HepG2 (cell line): ENCODE results near the gene SLC22A12. TPM values are rescaled to one million over a fixed set of nuclear protein-coding genes. Genes with fewer than 3 reads are reported as not detected.

Source experiments
- ATAC-seq: fragments of 200-7000 bp; cut with Tn5 transposase; 3 replicates; pipeline ENCODE4 v1.9.1; 2020; ENCODE audit warnings: mild to moderate bottlenecking, moderate library complexity
- BruUV-seq: library from RNA; stranded (reverse); fragments of 400-500 nt; replicated peaks from 2 replicates; lab custom pipeline; 2021; lab: Mats Ljungman, UMichigan
- CTCF ChIA-PET: fragments of 300-600 bp; formaldehyde crosslinking; extraction: SDS; loops from one replicate; lab custom pipeline; 2021; ENCODE audit warnings: low total read pairs, inconsistent platforms, low intra/inter-chr PET ratio; lab: Yijun Ruan, JAX
- POLR2A ChIA-PET: fragments of 350-600 bp; sonication (Branson Sonifier 250); formaldehyde crosslinking; loops from one replicate; lab custom pipeline; 2020; ENCODE audit warnings: antibody characterized with exemption, inconsistent platforms; lab: Yijun Ruan, JAX
- DNase-seq: peaks from one replicate; pipeline ENCODE4 v3.0.0-alpha.2; 2015; ENCODE audit warnings: low spot score
- FAIRE-seq: peaks from 3 replicates; lab custom pipeline; 2011; peaks lifted over from hg19 to GRCh38; lab: Jason Lieb, UNC
- H2AFZ ChIP-seq: one replicate; pipeline ENCODE4 v1.6.1; 2011; ENCODE audit warnings: low read length, inconsistent platforms
- H3K27ac ChIP-seq: fragments of 300-600 bp; 3 replicates; pipeline ENCODE4 v1.8.0; 2011; ENCODE audit warnings: mixed run types, mild to moderate bottlenecking, mixed read lengths, low read length, inconsistent platforms; ENCODE audit not compliant: insufficient read depth; ENCODE audit errors: extremely low read length
- H3K27me3 ChIP-seq, 2 experiments: fragments of 200-600 bp in 1 of 2; 2 replicates in 1 of 2; 3 replicates in 1 of 2; pipeline versions ENCODE4 v1.6.0 to v1.8.0; 2011; ENCODE audit warnings: low read length in 2 of 2, mild to moderate bottlenecking in 2 of 2, moderate library complexity in 2 of 2, inconsistent platforms in 1 of 2; ENCODE audit not compliant: insufficient read depth in 2 of 2, control insufficient read depth in 1 of 2
- H3K36me3 ChIP-seq, 2 experiments: fragments of 200-600 bp in 1 of 2; replicated peaks in 1 of 2; 2 replicates in 1 of 2; 3 replicates in 1 of 2; pipeline versions ENCODE4 v1.5.1 to v1.8.0; 2011; ENCODE audit warnings: low read length in 2 of 2, inconsistent platforms in 1 of 2; ENCODE audit not compliant: insufficient read depth in 2 of 2, control insufficient read depth in 1 of 2
- H3K4me1 ChIP-seq: 2 replicates; pipeline ENCODE4 v1.5.1; 2012; ENCODE audit warnings: low read length, inconsistent platforms; ENCODE audit not compliant: insufficient read depth
- H3K4me2 ChIP-seq: 2 replicates; pipeline ENCODE4 v1.6.0; 2011; ENCODE audit warnings: low read depth, low read length, inconsistent platforms
- H3K4me3 ChIP-seq, 3 experiments: fragments of 200-600 bp in 1 of 3; sonication (generic), shearing (Covaris generic) in 1 of 3; replicated peaks in 1 of 3; 2 replicates each; pipeline ENCODE4 v1.5.1; 2011 to 2016; ENCODE audit warnings: low read length in 3 of 3, inconsistent platforms in 2 of 3, low read depth in 2 of 3, mild to moderate bottlenecking in 2 of 3, control low read depth in 1 of 3, mixed read lengths in 1 of 3; ENCODE audit not compliant: insufficient read depth in 1 of 3
- H3K79me2 ChIP-seq: one replicate; pipeline ENCODE4 v1.6.1; 2011; ENCODE audit warnings: low read length, inconsistent platforms; ENCODE audit not compliant: insufficient read depth
- H3K9ac ChIP-seq: 2 replicates; pipeline ENCODE4 v1.6.0; 2011; ENCODE audit warnings: mild to moderate bottlenecking, low read depth, low read length, inconsistent platforms; ENCODE audit not compliant: insufficient read depth
- H3K9me3 ChIP-seq: 2 replicates; pipeline ENCODE4 v1.5.1; 2012; ENCODE audit warnings: mild to moderate bottlenecking, low read length
- H4K20me1 ChIP-seq: 2 replicates; pipeline ENCODE4 v1.6.0; 2011; ENCODE audit warnings: inconsistent platforms, mild to moderate bottlenecking, low read length, moderate library complexity; ENCODE audit not compliant: insufficient read depth
- TCF12 ChIP-seq, 2 experiments: fragments of 450-650 bp in 1 of 2; sonication (generic) in 1 of 2; formaldehyde crosslinking in 1 of 2; IDR thresholded peaks; 2 replicates each; pipeline versions ENCODE4 v1.6.1 to v1.8.0; 2017 to 2022; ENCODE audit warnings: antibody characterized with exemption in 1 of 2, mild to moderate bottlenecking in 1 of 2, missing genetic modification reagents in 1 of 2, moderate library complexity in 1 of 2
- XRCC5 ChIP-seq: fragments of 200-400 bp; formaldehyde crosslinking; optimal IDR thresholded peaks from 2 replicates; pipeline ENCODE3; 2017; ENCODE audit warnings: mild to moderate bottlenecking, low read length
- ZNF138 ChIP-seq: sonication (generic); formaldehyde crosslinking; IDR thresholded peaks from 2 replicates; pipeline ENCODE4 v1.5.0; 2020; ENCODE audit warnings: mild to moderate bottlenecking, low read depth, missing genetic modification reagents
- WGBS: methylation state at CpG from one replicate; pipeline ENCODE4 v1.1.6; 2017; ENCODE audit warnings: low lambda C conversion rate; 5-methylcytosine and 5-hydroxymethylcytosine counted together
- in situ Hi-C: cut with HindIII; loops from 2 replicates; pipeline ENCODE4 v1.10.0; 2017; ENCODE audit warnings: low pct_unique_long_range_greater_than_20kb; ENCODE audit not compliant: extremely low pct_ligation_motif_present
- intact Hi-C: fragments of 100-400 bp; cut with micrococcal nuclease; formaldehyde crosslinking; loops from one replicate; pipeline ENCODE4 v1.10.0; 2022; ENCODE audit not compliant: unreplicated experiment
- polyA plus RNA-seq, 8 experiments: library from polyadenylated mRNA; depleted of rRNA in 3 of 8; stranded (reverse) in 7 of 8; unstranded in 1 of 8; fragments of >200 nt; fragmentation: Illumina TruSeq in 4 of 8; extraction: Trizol in 4 of 8; gene quantifications; 2 replicates each; pipeline versions ENCODE4 v1.2.1 to v1.2.3, GENCODE V29; 2011 to 2016; ENCODE audit warnings: low read depth in 4 of 8, missing spikeins in 1 of 8, mixed read lengths in 1 of 8; ENCODE audit not compliant: insufficient read depth in 1 of 8
- total RNA-seq, 5 experiments: library from RNA; depleted of rRNA; stranded (reverse); fragments of >200 nt; fragmentation: Illumina TruSeq; extraction: Trizol; gene quantifications; 2 replicates each; pipeline ENCODE4 v1.2.3, GENCODE V29; 2016; ENCODE audit warnings: low read depth in 1 of 5
- TF ChIP-seq, protein P1 (sequence below), 2 experiments: fragments of 450-650 bp in 1 of 2; sonication (generic) in 1 of 2; formaldehyde crosslinking; IDR thresholded peaks; 2 replicates each; pipeline versions ENCODE4 v1.5.0 to v1.8.0; 2020 to 2022; ENCODE audit warnings: mild to moderate bottlenecking in 1 of 2, missing genetic modification reagents in 1 of 2
- TF ChIP-seq, protein P2 (sequence below): sonication (generic); formaldehyde crosslinking; IDR thresholded peaks from 2 replicates; pipeline ENCODE4 v1.4.0; 2020; ENCODE audit warnings: missing genetic modification reagents, borderline replicate concordance
- TF ChIP-seq, protein P3 (sequence below): sonication (generic); formaldehyde crosslinking; IDR thresholded peaks from 2 replicates; pipeline ENCODE4 v1.8.1; 2023; ENCODE audit warnings: mild to moderate bottlenecking, inconsistent platforms, moderate library complexity, missing genetic modification reagents, borderline replicate concordance
- TF ChIP-seq, protein P4 (sequence below): sonication (generic); formaldehyde crosslinking; IDR thresholded peaks from 2 replicates; pipeline ENCODE4 v1.5.1; 2020; ENCODE audit warnings: missing genetic modification reagents, mild to moderate bottlenecking, borderline replicate concordance
- TF ChIP-seq, protein P5 (sequence below): sonication (generic); formaldehyde crosslinking; IDR thresholded peaks from 2 replicates; pipeline ENCODE4 v1.9.0; 2021; ENCODE audit warnings: mild to moderate bottlenecking, missing genetic modification reagents

The SLC22A12 gene
- total and polyA plus RNA-seq, 2 of the 13 experiments (the other 11 are each of a cell fraction or from before 2014, with no cell fraction given) = not detected

DNA sequence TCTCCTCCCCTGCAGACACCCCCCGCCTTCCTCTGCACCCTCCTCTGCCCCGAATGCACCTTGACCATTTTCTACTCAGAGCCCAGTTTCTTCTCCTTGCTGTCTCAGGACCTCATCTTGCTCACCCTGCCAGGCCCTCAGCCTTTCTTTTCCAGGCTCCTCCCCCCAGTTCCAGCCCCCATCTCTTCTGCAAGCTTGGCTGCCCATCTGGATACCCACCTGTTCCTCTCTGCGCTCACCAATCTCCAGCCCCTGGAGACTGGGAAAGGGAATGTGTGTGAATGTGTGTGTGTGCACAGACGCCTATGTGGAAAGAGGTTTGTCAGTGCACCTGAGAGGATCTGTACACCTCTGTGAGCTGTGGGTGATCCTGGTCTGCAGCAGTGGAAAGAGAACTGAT lies 36.4 kb downstream of the SLC22A12 start:
- no peak for DNase-seq
- no peaks in the 10 kb centered on the region for H3K79me2 ChIP-seq
- intact Hi-C loops (no loop called here), in situ Hi-C loops (no loop called here)
- no peaks in the 10 kb centered on the region for H3K36me3 ChIP-seq
- BruUV-seq = no TSS peak
- H2AFZ ChIP-seq = no peak overlapping the region
- no peak overlapping the region for H3K4me2 ChIP-seq
- no peak for ATAC-seq
- H4K20me1 ChIP-seq = no peaks in the 10 kb centered on the region
- H3K4me1 ChIP-seq = 0 out of 2 replicates have a peak, but pooled peaks cover 4% of the 10 kb centered on the region
- POLR2A ChIA-PET = no interaction called here
- no peaks in the 10 kb centered on the region for H3K9me3 ChIP-seq
- no peak overlapping the region for H3K27ac ChIP-seq
- peaks cover 5 to 53% of the 10 kb centered on the region in 2 experiments for H3K27me3 ChIP-seq
- CTCF ChIA-PET = no interaction called here
- WGBS = 25% methylated on average over 4 of the region's 4 CpGs
- H3K9ac ChIP-seq = no peak overlapping the region
- no peak overlapping the region for H3K4me3 ChIP-seq
- no peak for FAIRE-seq
- TF ChIP-seq, protein P1, sequence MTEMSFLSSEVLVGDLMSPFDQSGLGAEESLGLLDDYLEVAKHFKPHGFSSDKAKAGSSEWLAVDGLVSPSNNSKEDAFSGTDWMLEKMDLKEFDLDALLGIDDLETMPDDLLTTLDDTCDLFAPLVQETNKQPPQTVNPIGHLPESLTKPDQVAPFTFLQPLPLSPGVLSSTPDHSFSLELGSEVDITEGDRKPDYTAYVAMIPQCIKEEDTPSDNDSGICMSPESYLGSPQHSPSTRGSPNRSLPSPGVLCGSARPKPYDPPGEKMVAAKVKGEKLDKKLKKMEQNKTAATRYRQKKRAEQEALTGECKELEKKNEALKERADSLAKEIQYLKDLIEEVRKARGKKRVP (CRISPR knock-in tag; IDR thresholded peaks at IDR 0.05) = no peak
- TF ChIP-seq, protein P2, sequence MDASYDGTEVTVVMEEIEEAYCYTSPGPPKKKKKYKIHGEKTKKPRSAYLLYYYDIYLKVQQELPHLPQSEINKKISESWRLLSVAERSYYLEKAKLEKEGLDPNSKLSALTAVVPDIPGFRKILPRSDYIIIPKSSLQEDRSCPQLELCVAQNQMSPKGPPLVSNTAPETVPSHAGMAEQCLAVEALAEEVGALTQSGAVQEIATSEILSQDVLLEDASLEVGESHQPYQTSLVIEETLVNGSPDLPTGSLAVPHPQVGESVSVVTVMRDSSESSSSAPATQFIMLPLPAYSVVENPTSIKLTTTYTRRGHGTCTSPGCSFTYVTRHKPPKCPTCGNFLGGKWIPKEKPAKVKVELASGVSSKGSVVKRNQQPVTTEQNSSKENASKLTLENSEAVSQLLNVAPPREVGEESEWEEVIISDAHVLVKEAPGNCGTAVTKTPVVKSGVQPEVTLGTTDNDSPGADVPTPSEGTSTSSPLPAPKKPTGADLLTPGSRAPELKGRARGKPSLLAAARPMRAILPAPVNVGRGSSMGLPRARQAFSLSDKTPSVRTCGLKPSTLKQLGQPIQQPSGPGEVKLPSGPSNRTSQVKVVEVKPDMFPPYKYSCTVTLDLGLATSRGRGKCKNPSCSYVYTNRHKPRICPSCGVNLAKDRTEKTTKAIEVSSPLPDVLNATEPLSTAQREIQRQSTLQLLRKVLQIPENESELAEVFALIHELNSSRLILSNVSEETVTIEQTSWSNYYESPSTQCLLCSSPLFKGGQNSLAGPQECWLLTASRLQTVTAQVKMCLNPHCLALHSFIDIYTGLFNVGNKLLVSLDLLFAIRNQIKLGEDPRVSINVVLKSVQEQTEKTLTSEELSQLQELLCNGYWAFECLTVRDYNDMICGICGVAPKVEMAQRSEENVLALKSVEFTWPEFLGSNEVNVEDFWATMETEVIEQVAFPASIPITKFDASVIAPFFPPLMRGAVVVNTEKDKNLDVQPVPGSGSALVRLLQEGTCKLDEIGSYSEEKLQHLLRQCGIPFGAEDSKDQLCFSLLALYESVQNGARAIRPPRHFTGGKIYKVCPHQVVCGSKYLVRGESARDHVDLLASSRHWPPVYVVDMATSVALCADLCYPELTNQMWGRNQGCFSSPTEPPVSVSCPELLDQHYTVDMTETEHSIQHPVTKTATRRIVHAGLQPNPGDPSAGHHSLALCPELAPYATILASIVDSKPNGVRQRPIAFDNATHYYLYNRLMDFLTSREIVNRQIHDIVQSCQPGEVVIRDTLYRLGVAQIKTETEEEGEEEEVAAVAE = no peak
- TF ChIP-seq ZNF138 (CRISPR knock-in tag) (no peak), TCF12 (IDR thresholded peaks at IDR 0.05) (no peak), TCF12 (CRISPR knock-in tag; IDR thresholded peaks at IDR 0.05) (no peak), XRCC5 (no peak)
- TF ChIP-seq, protein P3, sequence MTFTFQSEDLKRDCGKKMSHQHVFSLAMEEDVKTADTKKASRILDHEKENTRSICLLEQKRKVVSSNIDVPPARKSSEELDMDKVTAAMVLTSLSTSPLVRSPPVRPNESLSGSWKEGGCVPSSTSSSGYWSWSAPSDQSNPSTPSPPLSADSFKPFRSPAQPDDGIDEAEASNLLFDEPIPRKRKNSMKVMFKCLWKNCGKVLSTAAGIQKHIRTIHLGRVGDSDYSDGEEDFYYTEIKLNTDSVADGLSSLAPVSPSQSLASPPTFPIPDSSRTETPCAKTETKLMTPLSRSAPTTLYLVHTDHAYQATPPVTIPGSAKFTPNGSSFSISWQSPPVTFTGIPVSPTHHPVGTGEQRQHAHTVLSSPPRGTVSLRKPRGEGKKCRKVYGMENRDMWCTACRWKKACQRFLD (CRISPR knock-in tag) = no peak
- TF ChIP-seq, protein P4, sequence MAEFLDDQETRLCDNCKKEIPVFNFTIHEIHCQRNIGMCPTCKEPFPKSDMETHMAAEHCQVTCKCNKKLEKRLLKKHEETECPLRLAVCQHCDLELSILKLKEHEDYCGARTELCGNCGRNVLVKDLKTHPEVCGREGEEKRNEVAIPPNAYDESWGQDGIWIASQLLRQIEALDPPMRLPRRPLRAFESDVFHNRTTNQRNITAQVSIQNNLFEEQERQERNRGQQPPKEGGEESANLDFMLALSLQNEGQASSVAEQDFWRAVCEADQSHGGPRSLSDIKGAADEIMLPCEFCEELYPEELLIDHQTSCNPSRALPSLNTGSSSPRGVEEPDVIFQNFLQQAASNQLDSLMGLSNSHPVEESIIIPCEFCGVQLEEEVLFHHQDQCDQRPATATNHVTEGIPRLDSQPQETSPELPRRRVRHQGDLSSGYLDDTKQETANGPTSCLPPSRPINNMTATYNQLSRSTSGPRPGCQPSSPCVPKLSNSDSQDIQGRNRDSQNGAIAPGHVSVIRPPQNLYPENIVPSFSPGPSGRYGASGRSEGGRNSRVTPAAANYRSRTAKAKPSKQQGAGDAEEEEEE (CRISPR knock-in tag) = no peak
- TF ChIP-seq, protein P5, sequence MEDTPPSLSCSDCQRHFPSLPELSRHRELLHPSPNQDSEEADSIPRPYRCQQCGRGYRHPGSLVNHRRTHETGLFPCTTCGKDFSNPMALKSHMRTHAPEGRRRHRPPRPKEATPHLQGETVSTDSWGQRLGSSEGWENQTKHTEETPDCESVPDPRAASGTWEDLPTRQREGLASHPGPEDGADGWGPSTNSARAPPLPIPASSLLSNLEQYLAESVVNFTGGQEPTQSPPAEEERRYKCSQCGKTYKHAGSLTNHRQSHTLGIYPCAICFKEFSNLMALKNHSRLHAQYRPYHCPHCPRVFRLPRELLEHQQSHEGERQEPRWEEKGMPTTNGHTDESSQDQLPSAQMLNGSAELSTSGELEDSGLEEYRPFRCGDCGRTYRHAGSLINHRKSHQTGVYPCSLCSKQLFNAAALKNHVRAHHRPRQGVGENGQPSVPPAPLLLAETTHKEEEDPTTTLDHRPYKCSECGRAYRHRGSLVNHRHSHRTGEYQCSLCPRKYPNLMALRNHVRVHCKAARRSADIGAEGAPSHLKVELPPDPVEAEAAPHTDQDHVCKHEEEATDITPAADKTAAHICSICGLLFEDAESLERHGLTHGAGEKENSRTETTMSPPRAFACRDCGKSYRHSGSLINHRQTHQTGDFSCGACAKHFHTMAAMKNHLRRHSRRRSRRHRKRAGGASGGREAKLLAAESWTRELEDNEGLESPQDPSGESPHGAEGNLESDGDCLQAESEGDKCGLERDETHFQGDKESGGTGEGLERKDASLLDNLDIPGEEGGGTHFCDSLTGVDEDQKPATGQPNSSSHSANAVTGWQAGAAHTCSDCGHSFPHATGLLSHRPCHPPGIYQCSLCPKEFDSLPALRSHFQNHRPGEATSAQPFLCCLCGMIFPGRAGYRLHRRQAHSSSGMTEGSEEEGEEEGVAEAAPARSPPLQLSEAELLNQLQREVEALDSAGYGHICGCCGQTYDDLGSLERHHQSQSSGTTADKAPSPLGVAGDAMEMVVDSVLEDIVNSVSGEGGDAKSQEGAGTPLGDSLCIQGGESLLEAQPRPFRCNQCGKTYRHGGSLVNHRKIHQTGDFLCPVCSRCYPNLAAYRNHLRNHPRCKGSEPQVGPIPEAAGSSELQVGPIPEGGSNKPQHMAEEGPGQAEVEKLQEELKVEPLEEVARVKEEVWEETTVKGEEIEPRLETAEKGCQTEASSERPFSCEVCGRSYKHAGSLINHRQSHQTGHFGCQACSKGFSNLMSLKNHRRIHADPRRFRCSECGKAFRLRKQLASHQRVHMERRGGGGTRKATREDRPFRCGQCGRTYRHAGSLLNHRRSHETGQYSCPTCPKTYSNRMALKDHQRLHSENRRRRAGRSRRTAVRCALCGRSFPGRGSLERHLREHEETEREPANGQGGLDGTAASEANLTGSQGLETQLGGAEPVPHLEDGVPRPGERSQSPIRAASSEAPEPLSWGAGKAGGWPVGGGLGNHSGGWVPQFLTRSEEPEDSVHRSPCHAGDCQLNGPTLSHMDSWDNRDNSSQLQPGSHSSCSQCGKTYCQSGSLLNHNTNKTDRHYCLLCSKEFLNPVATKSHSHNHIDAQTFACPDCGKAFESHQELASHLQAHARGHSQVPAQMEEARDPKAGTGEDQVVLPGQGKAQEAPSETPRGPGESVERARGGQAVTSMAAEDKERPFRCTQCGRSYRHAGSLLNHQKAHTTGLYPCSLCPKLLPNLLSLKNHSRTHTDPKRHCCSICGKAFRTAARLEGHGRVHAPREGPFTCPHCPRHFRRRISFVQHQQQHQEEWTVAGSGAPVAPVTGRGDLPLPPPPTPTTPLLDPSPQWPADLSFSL (CRISPR knock-in tag) = no peak
